Esophagus squamous epithelium (tissue), 4 donors: ENCODE data around the gene ADAM22.

ENCODE experiments used
- POLR2A ChIP-seq, 4 donors: fragments of 450-650 bp; IDR thresholded peaks; one replicate each; pipeline ENCODE4 v1.6.1; 2017; ENCODE audit warnings: antibody characterized with exemption in 4 of 4, mild to moderate bottlenecking in 4 of 4, moderate library complexity in 3 of 4
- TF ChIP-seq, protein P1 (sequence below), 6 experiments: fragments of 450-650 bp in 4 of 6; fragments of 200-600 bp in 2 of 6; sonication (generic) in 2 of 6; IDR thresholded peaks; one replicate each; pipeline ENCODE4 v1.5.1; 2016 to 2019; ENCODE audit warnings: antibody characterized with exemption in 6 of 6, mild to moderate bottlenecking in 4 of 6, moderate library complexity in 4 of 6

DNA sequence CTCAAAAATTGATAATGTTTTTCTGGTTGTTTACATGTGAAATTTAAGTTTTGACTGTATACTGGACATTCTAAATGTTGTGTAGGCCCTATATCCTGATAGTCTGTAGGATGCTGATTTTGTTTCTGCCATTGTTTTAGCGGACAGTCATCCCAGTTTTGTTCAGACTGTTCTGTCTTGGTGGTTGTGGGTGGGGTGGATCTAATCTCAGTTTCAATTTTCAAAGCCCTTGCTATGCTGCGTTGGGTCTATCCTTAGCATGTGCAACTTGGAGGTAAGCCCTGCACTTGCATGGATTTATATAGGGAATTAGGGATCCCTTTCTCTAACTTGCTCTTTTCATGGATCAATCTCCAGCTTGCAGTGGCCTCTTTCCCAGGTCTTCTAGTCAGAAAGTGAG lies 38.7 kb upstream of the ADAM22 start:
- TF ChIP-seq, protein P1, sequence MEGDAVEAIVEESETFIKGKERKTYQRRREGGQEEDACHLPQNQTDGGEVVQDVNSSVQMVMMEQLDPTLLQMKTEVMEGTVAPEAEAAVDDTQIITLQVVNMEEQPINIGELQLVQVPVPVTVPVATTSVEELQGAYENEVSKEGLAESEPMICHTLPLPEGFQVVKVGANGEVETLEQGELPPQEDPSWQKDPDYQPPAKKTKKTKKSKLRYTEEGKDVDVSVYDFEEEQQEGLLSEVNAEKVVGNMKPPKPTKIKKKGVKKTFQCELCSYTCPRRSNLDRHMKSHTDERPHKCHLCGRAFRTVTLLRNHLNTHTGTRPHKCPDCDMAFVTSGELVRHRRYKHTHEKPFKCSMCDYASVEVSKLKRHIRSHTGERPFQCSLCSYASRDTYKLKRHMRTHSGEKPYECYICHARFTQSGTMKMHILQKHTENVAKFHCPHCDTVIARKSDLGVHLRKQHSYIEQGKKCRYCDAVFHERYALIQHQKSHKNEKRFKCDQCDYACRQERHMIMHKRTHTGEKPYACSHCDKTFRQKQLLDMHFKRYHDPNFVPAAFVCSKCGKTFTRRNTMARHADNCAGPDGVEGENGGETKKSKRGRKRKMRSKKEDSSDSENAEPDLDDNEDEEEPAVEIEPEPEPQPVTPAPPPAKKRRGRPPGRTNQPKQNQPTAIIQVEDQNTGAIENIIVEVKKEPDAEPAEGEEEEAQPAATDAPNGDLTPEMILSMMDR (IDR thresholded peaks at IDR 0.05) = no peak
- TF ChIP-seq POLR2A (IDR thresholded peaks at IDR 0.05) = no peak
